ENCODE results near the gene TMEM131.

Gene TMEM131

DNA sequence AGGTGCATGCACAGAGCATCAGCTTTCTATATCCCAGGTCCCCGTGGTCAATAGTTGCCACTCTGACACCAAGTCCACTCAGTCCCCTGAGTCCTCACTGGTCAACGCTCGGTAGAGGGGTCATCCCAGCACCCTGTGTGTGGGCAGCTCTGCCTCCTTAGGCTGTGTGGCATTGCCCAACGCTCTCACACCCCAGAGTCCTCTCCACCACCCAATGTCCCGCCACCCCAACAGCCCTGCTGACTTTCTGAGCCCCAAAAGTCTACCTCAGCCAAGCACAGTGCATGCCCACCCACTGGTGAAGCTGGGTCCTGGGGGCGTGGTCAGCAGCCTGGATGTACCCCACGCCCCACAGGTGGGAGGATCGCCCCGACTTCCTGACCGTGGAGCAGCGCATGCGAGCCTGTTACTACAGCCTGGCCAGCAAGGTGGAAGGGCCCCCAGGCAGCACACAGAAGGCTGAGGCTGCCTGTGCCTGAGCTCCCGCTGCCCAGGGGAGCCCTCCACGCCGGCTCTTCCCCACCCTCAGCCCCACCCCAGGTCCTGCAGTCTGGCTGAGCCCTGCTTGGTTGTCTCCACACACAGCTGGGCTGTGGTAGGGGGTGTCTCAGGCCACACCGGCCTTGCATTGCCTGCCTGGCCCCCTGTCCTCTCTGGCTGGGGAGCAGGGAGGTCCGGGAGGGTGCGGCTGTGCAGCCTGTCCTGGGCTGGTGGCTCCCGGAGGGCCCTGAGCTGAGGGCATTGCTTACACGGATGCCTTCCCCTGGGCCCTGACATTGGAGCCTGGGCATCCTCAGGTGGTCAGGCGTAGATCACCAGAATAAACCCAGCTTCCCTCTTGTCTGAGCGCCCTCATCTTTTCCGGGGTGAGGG, 256.5 kb downstream of the TMEM131 start:
- no peak for DNase-seq (ENCODE audit: low read depth in 1 of 2, low spot score in 1 of 2)
- Histone ChIP-seq H3K27me3 (ENCODE audit: insufficient read depth, poor library complexity, severe bottlenecking) (no peaks in the 10 kb centered on the region), H3K4me3 (replicated peaks; ENCODE audit: insufficient read depth, low read length) (no peak overlapping the region), H3K27ac (replicated peaks) (no peak overlapping the region)
- TF ChIP-seq, protein P1, sequence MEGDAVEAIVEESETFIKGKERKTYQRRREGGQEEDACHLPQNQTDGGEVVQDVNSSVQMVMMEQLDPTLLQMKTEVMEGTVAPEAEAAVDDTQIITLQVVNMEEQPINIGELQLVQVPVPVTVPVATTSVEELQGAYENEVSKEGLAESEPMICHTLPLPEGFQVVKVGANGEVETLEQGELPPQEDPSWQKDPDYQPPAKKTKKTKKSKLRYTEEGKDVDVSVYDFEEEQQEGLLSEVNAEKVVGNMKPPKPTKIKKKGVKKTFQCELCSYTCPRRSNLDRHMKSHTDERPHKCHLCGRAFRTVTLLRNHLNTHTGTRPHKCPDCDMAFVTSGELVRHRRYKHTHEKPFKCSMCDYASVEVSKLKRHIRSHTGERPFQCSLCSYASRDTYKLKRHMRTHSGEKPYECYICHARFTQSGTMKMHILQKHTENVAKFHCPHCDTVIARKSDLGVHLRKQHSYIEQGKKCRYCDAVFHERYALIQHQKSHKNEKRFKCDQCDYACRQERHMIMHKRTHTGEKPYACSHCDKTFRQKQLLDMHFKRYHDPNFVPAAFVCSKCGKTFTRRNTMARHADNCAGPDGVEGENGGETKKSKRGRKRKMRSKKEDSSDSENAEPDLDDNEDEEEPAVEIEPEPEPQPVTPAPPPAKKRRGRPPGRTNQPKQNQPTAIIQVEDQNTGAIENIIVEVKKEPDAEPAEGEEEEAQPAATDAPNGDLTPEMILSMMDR (IDR thresholded peaks at IDR 0.05; ENCODE audit: insufficient read depth, low read length): no peak
- TF ChIP-seq GABPA (IDR thresholded peaks at IDR 0.05; ENCODE audit: low read depth) (no peak), POLR2AphosphoS5 (IDR thresholded peaks at IDR 0.05; ENCODE audit: low read depth) (no peak), SPI1 (IDR thresholded peaks at IDR 0.05; ENCODE audit: borderline replicate concordance, low read depth) (no peak)
- TF ChIP-seq, protein P2, sequence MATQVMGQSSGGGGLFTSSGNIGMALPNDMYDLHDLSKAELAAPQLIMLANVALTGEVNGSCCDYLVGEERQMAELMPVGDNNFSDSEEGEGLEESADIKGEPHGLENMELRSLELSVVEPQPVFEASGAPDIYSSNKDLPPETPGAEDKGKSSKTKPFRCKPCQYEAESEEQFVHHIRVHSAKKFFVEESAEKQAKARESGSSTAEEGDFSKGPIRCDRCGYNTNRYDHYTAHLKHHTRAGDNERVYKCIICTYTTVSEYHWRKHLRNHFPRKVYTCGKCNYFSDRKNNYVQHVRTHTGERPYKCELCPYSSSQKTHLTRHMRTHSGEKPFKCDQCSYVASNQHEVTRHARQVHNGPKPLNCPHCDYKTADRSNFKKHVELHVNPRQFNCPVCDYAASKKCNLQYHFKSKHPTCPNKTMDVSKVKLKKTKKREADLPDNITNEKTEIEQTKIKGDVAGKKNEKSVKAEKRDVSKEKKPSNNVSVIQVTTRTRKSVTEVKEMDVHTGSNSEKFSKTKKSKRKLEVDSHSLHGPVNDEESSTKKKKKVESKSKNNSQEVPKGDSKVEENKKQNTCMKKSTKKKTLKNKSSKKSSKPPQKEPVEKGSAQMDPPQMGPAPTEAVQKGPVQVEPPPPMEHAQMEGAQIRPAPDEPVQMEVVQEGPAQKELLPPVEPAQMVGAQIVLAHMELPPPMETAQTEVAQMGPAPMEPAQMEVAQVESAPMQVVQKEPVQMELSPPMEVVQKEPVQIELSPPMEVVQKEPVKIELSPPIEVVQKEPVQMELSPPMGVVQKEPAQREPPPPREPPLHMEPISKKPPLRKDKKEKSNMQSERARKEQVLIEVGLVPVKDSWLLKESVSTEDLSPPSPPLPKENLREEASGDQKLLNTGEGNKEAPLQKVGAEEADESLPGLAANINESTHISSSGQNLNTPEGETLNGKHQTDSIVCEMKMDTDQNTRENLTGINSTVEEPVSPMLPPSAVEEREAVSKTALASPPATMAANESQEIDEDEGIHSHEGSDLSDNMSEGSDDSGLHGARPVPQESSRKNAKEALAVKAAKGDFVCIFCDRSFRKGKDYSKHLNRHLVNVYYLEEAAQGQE (IDR thresholded peaks at IDR 0.05; ENCODE audit: insufficient replicate concordance, low read depth): no peak

DNA sequence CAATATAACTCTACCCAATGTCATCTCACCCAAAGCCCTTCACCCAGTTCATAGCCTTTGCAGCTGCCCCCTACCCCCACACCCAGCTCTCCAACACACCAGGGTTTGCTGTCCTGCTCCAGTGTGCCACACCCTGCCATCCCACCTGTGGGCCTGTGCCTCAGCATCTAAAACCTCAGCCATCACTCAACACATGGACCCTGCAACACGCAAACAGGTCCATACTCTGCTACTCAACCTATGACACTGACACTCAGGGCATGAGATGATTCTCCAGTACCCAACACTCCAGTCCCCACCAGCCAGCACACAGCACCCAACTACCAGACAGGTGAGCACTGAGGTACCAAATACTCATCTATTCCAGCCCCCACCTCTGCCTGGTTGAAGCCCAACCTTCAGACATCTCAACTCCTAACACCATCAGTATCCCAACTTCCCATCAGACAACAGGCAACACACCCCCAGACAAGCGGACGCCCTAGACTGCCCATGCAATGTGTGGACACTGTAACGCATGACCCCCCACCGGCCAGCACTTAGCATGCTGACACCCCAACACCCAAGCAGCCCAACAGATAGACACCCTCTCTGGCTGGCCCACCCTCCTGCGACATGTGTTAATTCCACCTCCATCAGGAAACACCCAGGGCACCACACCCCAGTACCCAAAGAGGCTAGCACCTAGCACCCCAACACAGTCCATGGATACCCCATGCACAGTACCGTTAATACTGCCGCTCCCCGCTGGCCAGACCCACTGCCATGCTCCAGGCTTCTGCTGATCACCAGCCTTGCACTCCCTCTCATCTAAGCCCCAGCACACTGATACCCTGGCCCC, 257.3 kb downstream of the TMEM131 start:
- TF ChIP-seq POLR2AphosphoS5 (IDR thresholded peaks at IDR 0.05; ENCODE audit: low read depth) (no peak), GABPA (IDR thresholded peaks at IDR 0.05; ENCODE audit: low read depth) (no peak), SPI1 (IDR thresholded peaks at IDR 0.05; ENCODE audit: borderline replicate concordance, low read depth) (no peak)
- TF ChIP-seq, protein P1 (IDR thresholded peaks at IDR 0.05; ENCODE audit: insufficient read depth, low read length): no peak
- DNase-seq (ENCODE audit: low read depth in 1 of 2, low spot score in 1 of 2): no peak
- Histone ChIP-seq H3K27ac (replicated peaks) (no peak overlapping the region), H3K27me3 (ENCODE audit: insufficient read depth, poor library complexity, severe bottlenecking) (no peaks in the 10 kb centered on the region), H3K4me3 (replicated peaks; ENCODE audit: insufficient read depth, low read length) (no peak overlapping the region)

DNA sequence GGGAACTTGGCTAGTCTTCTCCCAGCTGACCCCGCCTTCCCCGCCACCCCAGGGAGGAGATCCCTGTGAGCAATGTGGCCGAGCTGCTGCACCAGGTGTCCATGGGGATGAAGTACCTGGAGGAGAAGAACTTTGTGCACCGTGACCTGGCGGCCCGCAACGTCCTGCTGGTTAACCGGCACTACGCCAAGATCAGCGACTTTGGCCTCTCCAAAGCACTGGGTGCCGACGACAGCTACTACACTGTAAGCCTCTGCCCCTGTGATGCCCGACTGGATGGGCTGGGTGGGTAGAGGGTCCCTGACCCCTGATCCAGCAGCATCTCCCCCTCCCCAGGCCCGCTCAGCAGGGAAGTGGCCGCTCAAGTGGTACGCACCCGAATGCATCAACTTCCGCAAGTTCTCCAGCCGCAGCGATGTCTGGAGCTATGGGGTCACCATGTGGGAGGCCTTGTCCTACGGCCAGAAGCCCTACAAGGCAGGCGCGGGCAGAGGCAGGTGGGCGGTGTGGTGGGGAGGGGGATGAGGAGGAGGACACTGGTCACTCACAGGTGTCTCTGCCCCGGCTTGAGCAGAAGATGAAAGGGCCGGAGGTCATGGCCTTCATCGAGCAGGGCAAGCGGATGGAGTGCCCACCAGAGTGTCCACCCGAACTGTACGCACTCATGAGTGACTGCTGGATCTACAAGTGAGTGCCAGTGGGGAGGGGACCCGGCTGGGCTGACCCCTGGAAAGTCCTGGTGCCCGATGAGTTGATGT, 258.1 kb downstream of the TMEM131 start:
- DNase-seq (ENCODE audit: low read depth in 1 of 2, low spot score in 1 of 2): no peak
- no peak overlapping the region for H3K27ac ChIP-seq (replicated peaks)
- no peaks in the 10 kb centered on the region for H3K27me3 ChIP-seq (ENCODE audit: insufficient read depth, poor library complexity, severe bottlenecking)
- no peak overlapping the region for H3K4me3 ChIP-seq (replicated peaks; ENCODE audit: insufficient read depth, low read length)
- TF ChIP-seq, protein P2 (IDR thresholded peaks at IDR 0.05; ENCODE audit: insufficient replicate concordance, low read depth): no peak
- TF ChIP-seq SPI1 (IDR thresholded peaks at IDR 0.05; ENCODE audit: borderline replicate concordance, low read depth): no peak
- TF ChIP-seq, protein P1 (IDR thresholded peaks at IDR 0.05; ENCODE audit: insufficient read depth, low read length): no peak
- TF ChIP-seq POLR2AphosphoS5 (IDR thresholded peaks at IDR 0.05; ENCODE audit: low read depth): no peak
- no peak for TF ChIP-seq GABPA (IDR thresholded peaks at IDR 0.05; ENCODE audit: low read depth)

All from HL-60 (cell line).